Thoracic aorta (tissue), 2 donors: ENCODE measurements around the gene RAD9A. TPM values are rescaled to one million over a fixed set of nuclear protein-coding genes. Genes with fewer than 3 reads are reported as not detected.

Experiments used
- ATAC-seq: fragments of 150-250 bp; one replicate; pipeline ENCODE4 v1.8.0; 2017; ENCODE audit warnings: low read depth; ENCODE audit not compliant: insufficient number of reproducible peaks, low FRiP score
- DNase-seq: peaks from one replicate; pipeline ENCODE4 v3.0.0-alpha.2; 2020; ENCODE audit warnings: low spot score
- H3K27ac ChIP-seq, 2 donors: fragments of 200-600 bp; sonication (generic); 1 replicate in 1 of 2; 2 replicates in 1 of 2; pipeline ENCODE4 v1.5.1; 2016; ENCODE audit warnings: mild to moderate bottlenecking in 2 of 2, moderate library complexity in 2 of 2
- H3K27me3 ChIP-seq: fragments of 200-600 bp; sonication (generic); replicated peaks from 2 replicates; pipeline ENCODE4 v1.6.0; 2016; ENCODE audit warnings: mild to moderate bottlenecking; ENCODE audit not compliant: insufficient read depth
- H3K36me3 ChIP-seq: fragments of 200-600 bp; sonication (generic); one replicate; pipeline ENCODE4 v1.5.1; 2016
- H3K4me1 ChIP-seq, 2 donors: fragments of 200-600 bp; sonication (generic); 1 replicate in 1 of 2; 2 replicates in 1 of 2; pipeline versions ENCODE4 v1.5.1 to v1.6.0; 2016; ENCODE audit warnings: low read depth in 2 of 2, mild to moderate bottlenecking in 1 of 2; ENCODE audit not compliant: control insufficient read depth in 1 of 2
- H3K4me3 ChIP-seq: fragments of 200-600 bp; sonication (generic); 2 replicates; pipeline ENCODE4 v1.5.1; 2016; ENCODE audit warnings: mild to moderate bottlenecking
- H3K9me3 ChIP-seq: fragments of 200-600 bp; sonication (generic); 2 replicates; pipeline ENCODE4 v1.5.1; 2016
- total RNA-seq, 2 donors: library from RNA; depleted of rRNA; stranded (reverse); fragments of >200 nt; gene quantifications; one replicate each; pipeline versions ENCODE4 v1.1.0 to v1.2.3, GENCODE V29; 2016
- TF ChIP-seq, protein P1 (sequence below): fragments of 200-600 bp; sonication (generic); IDR thresholded peaks from one replicate; pipeline ENCODE4 v1.5.1; 2019; ENCODE audit warnings: antibody characterized with exemption

The RAD9A gene
- total RNA-seq, 2 donors from 2014 or later: 15.8 to 23.0 TPM

DNA sequence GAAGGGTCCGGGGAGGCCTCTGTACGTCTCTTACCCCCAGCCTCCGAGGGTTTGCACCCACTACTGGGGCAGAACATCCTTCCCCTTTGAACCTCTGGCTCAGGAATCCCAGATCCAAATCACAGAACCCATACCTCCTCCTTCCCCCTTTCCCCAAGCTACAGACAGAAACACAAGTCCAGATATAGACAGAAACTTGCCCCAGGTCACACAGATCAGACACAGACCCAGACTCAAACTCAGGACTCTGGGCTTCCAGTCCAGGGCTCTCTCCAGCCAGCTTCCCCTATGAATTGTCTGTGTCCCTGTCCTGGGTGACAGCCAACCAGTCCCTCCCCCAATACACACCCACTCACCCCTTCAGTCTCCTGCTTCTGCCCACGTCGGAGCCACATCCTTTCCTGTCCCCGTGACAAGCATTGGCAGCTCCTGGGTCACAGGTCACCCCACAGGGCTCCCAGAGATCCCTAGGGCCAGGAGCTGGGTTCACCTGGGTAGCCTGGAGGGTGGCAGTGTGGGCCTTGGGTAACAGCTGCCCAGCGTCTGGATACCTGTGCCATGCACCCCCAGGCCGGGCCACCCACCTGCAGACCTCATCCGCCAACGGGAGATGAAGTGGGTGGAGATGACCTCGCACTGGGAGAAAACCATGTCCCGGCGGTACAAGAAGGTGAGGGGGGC, 12.9 kb downstream of the RAD9A start:
- Histone ChIP-seq H3K27ac (no peak overlapping the region), H3K4me1 (peaks cover 12 to 21% of the 10 kb centered on the region in 2 donors), H3K36me3 (peaks cover 3% of the 10 kb centered on the region), H3K27me3 (peaks cover 5% of the 10 kb centered on the region), H3K9me3 (no peaks in the 10 kb centered on the region), H3K4me3 (peak overlapping the region; percentile 58)
- TF ChIP-seq, protein P1, sequence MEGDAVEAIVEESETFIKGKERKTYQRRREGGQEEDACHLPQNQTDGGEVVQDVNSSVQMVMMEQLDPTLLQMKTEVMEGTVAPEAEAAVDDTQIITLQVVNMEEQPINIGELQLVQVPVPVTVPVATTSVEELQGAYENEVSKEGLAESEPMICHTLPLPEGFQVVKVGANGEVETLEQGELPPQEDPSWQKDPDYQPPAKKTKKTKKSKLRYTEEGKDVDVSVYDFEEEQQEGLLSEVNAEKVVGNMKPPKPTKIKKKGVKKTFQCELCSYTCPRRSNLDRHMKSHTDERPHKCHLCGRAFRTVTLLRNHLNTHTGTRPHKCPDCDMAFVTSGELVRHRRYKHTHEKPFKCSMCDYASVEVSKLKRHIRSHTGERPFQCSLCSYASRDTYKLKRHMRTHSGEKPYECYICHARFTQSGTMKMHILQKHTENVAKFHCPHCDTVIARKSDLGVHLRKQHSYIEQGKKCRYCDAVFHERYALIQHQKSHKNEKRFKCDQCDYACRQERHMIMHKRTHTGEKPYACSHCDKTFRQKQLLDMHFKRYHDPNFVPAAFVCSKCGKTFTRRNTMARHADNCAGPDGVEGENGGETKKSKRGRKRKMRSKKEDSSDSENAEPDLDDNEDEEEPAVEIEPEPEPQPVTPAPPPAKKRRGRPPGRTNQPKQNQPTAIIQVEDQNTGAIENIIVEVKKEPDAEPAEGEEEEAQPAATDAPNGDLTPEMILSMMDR: no peak
- DNase-seq (no peak), ATAC-seq (no peak)

DNA sequence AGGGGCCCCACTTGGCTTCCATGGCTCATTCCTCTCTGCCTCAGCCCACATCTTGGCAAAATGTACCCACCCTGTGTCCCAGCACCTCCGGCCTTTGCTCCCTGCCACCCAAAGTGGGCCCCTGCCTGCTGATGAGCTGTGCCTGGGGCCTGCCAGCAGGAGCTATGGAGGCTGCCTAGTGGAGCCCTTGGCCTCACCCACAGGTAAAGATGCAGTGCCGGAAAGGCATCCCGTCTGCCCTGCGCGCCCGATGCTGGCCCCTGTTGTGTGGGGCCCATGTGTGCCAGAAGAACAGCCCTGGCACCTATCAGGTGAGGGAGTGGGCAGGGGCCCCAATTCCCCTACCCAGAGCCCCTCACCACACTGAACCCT, 13.4 kb downstream of the RAD9A start:
- peaks cover 7 to 15% of the 10 kb centered on the region in 2 donors for H3K4me1 ChIP-seq
- H3K9me3 ChIP-seq: no peaks in the 10 kb centered on the region
- peaks cover 5% of the 10 kb centered on the region for H3K27me3 ChIP-seq
- no peak overlapping the region for H3K27ac ChIP-seq
- TF ChIP-seq, protein P1: no peak
- no peak for ATAC-seq
- DNase-seq: no peak
- no peaks in the 10 kb centered on the region for H3K36me3 ChIP-seq
- no peak overlapping the region for H3K4me3 ChIP-seq

DNA sequence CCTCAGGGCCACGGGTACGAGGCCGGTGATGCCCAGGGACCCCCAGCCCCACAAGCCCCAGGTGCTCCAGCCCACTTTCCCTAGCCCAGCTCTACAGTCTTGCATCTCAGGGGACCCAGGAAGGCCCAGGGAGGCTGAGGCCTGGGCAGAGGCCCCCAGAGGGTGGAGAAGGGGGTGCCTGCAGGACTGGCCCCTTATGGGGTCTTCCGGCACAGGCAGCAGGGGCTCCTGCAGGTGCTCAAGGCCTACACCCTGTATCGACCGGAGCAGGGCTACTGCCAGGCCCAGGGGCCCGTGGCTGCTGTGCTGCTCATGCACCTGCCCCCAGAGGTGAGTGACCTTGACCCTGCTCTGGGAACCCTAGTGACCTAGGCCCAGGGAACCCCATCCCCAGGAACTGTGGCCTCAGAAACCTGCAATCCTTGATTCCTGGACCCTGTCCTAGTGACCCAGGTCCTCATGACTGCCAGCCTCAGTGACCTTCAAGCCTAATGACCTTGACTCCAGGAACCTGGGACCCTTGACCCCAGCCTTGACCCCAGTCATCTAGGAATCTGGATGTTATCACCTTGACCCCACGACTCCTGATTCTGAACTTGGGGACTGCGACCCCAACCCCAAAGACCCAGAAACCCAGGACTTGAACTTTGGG, 14.0 kb downstream of the RAD9A start:
- TF ChIP-seq, protein P1: no peak
- Histone ChIP-seq H3K36me3 (no peaks in the 10 kb centered on the region), H3K27me3 (peaks cover 5% of the 10 kb centered on the region)

DNA sequence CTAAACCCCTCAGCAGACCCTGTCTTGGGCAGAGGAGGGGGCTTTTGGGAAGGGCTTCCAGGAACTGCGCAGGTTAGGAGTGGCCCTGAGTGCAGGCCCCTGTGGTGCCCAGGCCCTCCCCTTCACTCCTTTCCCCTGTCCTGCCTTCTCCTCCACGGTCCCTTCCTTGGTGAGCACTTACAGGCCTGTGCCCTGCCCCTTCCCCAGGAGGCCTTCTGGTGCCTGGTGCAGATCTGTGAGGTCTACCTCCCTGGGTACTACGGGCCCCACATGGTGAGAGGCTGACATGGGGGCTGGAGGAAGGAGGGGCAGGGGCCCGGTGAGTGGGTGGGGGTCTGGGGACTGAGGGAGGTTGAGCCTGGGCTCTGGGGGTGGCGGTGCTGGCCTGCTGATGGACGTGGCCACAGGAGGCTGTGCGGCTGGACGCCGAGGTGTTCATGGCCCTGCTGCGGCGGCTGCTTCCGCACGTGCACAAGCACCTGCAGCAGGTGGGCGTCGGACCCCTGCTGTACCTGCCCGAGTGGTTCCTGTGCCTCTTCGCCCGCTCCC, 14.7 kb downstream of the RAD9A start:
- peaks cover 0 to 6% of the 10 kb centered on the region in 2 donors for H3K4me1 ChIP-seq

More for the DNA sequence above, 14.0 kb downstream of the RAD9A start:
- DNase-seq: no peak
- H3K27ac ChIP-seq: no peak overlapping the region
- no peaks in the 10 kb centered on the region for H3K9me3 ChIP-seq
- no peak for ATAC-seq
- no peak overlapping the region for H3K4me3 ChIP-seq
- H3K4me1 ChIP-seq: peaks cover under 1 to 9% of the 10 kb centered on the region in 2 donors

More for the DNA sequence above, 14.7 kb downstream of the RAD9A start:
- no peak for ATAC-seq
- H3K27ac ChIP-seq: no peak overlapping the region
- H3K9me3 ChIP-seq: no peaks in the 10 kb centered on the region
- no peaks in the 10 kb centered on the region for H3K36me3 ChIP-seq
- TF ChIP-seq, protein P1: no peak
- no peak for DNase-seq
- H3K4me3 ChIP-seq: no peak overlapping the region
- peaks cover 5% of the 10 kb centered on the region for H3K27me3 ChIP-seq
